ENCODE data around the gene IQGAP2.
A peak's percentile ranks its signal among the peaks of the same experiment; 100 is the strongest.

The IQGAP2 gene

GRCh38 chr5:76451031-76451701, 48.1 kb downstream of the IQGAP2 start:
- DNase-seq, result no peak

GRCh38 chr5:76455531-76456133, 52.5 kb downstream of the IQGAP2 start:
- DNase-seq, result no peak

GRCh38 chr5:76456258-76456657, 53.2 kb downstream of the IQGAP2 start:
- no peak for DNase-seq

- DNase-seq, result no peak
These were observed 54.8 kb downstream of the IQGAP2 start for GRCh38 chr5:76457674-76458485.

- no peak for DNase-seq
These were observed 55.4 kb downstream of the IQGAP2 start for GRCh38 chr5:76458486-76458830.

GRCh38 chr5:76460104-76460503, 57.0 kb downstream of the IQGAP2 start:
- DNase-seq, result no peak

GRCh38 chr5:76462097-76462667, 59.1 kb downstream of the IQGAP2 start:
- DNase-seq, result no peak

GRCh38 chr5:76467216-76467615, 64.1 kb downstream of the IQGAP2 start:
- DNase-seq, result no peak

GRCh38 chr5:76468635-76469425, 65.7 kb downstream of the IQGAP2 start:
- no peak for DNase-seq

GRCh38 chr5:76469656-76470290, 66.7 kb downstream of the IQGAP2 start:
- no peak for DNase-seq

GRCh38 chr5:76470976-76471375, 67.9 kb downstream of the IQGAP2 start:
- no peak for DNase-seq

GRCh38 chr5:76471406-76471805, 68.3 kb downstream of the IQGAP2 start:
- peak in 1 of 2 donors; percentile 22 for DNase-seq

- no peak for DNase-seq
These were observed 68.9 kb downstream of the IQGAP2 start for GRCh38 chr5:76471987-76472334.

- DNase-seq, result peak in 1 of 2 donors; percentile 17
These were observed 69.4 kb downstream of the IQGAP2 start for GRCh38 chr5:76472335-76473008.

- DNase-seq, result no peak
These were observed 69.9 kb downstream of the IQGAP2 start for GRCh38 chr5:76473009-76473336.

GRCh38 chr5:76473661-76474060, 70.6 kb downstream of the IQGAP2 start:
- peak; percentile 70 to 82 for DNase-seq

- no peak for DNase-seq
These were observed 71.3 kb downstream of the IQGAP2 start for GRCh38 chr5:76474377-76474776.

GRCh38 chr5:76475385-76475784, 72.3 kb downstream of the IQGAP2 start:
- DNase-seq, result no peak

GRCh38 chr5:76475936-76476335, 72.9 kb downstream of the IQGAP2 start:
- no peak for DNase-seq

- no peak for DNase-seq
These were observed 73.5 kb downstream of the IQGAP2 start for GRCh38 chr5:76476474-76477038.

- DNase-seq, result no peak
These were observed 74.0 kb downstream of the IQGAP2 start for GRCh38 chr5:76477061-76477460.

- no peak for DNase-seq
These were observed 74.5 kb downstream of the IQGAP2 start for GRCh38 chr5:76477571-76477970.
